ENCODE results near the gene RNU1-1.

- TF ChIP-seq POLR2AphosphoS5 (IDR thresholded peaks at IDR 0.05) (peak; percentile 25 to 53 (median 52)), POLR2A (IDR thresholded peaks at IDR 0.05) (no peak), CTCF (IDR thresholded peaks at IDR 0.05) (no peak), EP300 (IDR thresholded peaks at IDR 0.05) (no peak)
These were observed 15.3 kb downstream of the RNU1-1 start for GRCh38 chr1:16498573-16499413.
